Hepatocyte (in vitro differentiated cells): Measurements from ENCODE around the gene ZFHX2.

ENCODE experiments used
- CTCF ChIP-seq: fragments of 200-600 bp; sonication (generic); IDR thresholded peaks from 2 replicates; pipeline ENCODE4 v1.5.1; 2016; ENCODE audit warnings: antibody characterized with exemption, mild to moderate bottlenecking; ENCODE audit not compliant: poor library complexity
- EZH2 ChIP-seq: fragments of 200-600 bp; sonication (generic); IDR thresholded peaks from 2 replicates; pipeline ENCODE4 v1.6.1; 2016; ENCODE audit warnings: antibody characterized with exemption, mild to moderate bottlenecking, borderline replicate concordance
- EZH2phosphoT487 ChIP-seq: fragments of 200-600 bp; sonication (generic); IDR thresholded peaks from one replicate; pipeline ENCODE4 v1.6.1; 2018; ENCODE audit warnings: antibody characterized with exemption, mild to moderate bottlenecking, low read depth, moderate library complexity; ENCODE audit not compliant: unreplicated experiment, severe bottlenecking

DNA sequence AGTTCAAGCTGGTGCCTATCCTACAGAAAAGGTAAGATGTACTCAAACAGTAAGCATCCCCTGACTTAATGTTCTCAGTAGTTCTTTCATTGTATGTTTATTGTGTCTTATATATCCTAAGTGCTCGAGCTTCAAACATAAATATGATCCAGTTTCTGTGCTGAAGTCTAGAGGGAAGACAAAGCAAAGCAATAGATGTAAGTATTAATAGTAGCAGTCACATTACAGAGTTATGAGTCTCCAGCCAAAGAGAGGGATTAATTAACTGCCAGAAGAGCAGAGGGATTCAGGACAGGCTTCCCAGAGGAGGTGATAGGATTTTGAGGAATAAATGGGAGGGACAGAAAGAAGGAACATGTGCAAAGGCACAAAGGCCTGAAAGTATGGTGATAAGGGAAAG, 80.6 kb downstream of the ZFHX2 start:
- no peak for TF ChIP-seq CTCF
- TF ChIP-seq EZH2 = no peak
- TF ChIP-seq EZH2phosphoT487 = no peak
